Keratinocyte (primary cell): ENCODE measurements around the gene HRC. TPM values are rescaled to one million over a fixed set of nuclear protein-coding genes. Genes with fewer than 3 reads are reported as not detected.
"Not testable (repeated sequence)": the region's sequence is repeated elsewhere in the genome, so short reads cannot be mapped to it uniquely, and the experiment has no call there.

Source experiments
- DNase-seq: peaks from one replicate; pipeline ENCODE4 v3.0.0-alpha.2; 2011; ENCODE audit warnings: low read depth, missing footprints, low spot score
- FAIRE-seq: peaks from 2 replicates; lab custom pipeline; 2011; peaks lifted over from hg19 to GRCh38; lab: Jason Lieb, UNC
- H2AFZ ChIP-seq: 2 replicates; pipeline ENCODE4 v1.6.0; 2012; ENCODE audit warnings: low read length, control low read depth, inconsistent platforms; ENCODE audit not compliant: control insufficient read depth
- H3K27ac ChIP-seq: 2 replicates; pipeline ENCODE4 v1.5.1; 2011; ENCODE audit warnings: low read length; ENCODE audit not compliant: control insufficient read depth, insufficient read depth
- H3K27me3 ChIP-seq: 3 replicates; pipeline ENCODE4 v1.6.0; 2011; ENCODE audit warnings: low read length; ENCODE audit not compliant: control insufficient read depth, insufficient read depth; ENCODE audit errors: extremely low read depth
- H3K36me3 ChIP-seq, 2 experiments: 2 replicates in 1 of 2; 3 replicates in 1 of 2; pipeline ENCODE4 v1.5.1; 2011; ENCODE audit warnings: low read length in 2 of 2, mild to moderate bottlenecking in 1 of 2; ENCODE audit not compliant: control insufficient read depth in 2 of 2, insufficient read depth in 2 of 2; ENCODE audit errors: extremely low read depth in 1 of 2
- H3K4me1 ChIP-seq: 3 replicates; pipeline ENCODE4 v1.5.1; 2011; ENCODE audit warnings: low read length; ENCODE audit not compliant: control insufficient read depth, insufficient read depth; ENCODE audit errors: extremely low read depth
- H3K4me2 ChIP-seq: 3 replicates; pipeline ENCODE4 v1.6.0; 2011; ENCODE audit warnings: low read depth, low read length; ENCODE audit not compliant: control insufficient read depth, insufficient read depth; ENCODE audit errors: extremely low read depth
- H3K4me3 ChIP-seq, 3 experiments: fragments of 200-600 bp in 1 of 3; sonication (generic) in 1 of 3; 2 replicates in 2 of 3; 3 replicates in 1 of 3; pipeline ENCODE4 v1.5.1; 2011 to 2016; ENCODE audit warnings: low read length in 3 of 3, mild to moderate bottlenecking in 3 of 3, control low read depth in 2 of 3, inconsistent platforms in 1 of 3, low read depth in 1 of 3, mixed read lengths in 1 of 3, mixed run types in 1 of 3, moderate library complexity in 1 of 3; ENCODE audit not compliant: control insufficient read depth in 2 of 3, insufficient read depth in 2 of 3; ENCODE audit errors: extremely low read depth in 1 of 3
- H3K79me2 ChIP-seq: 2 replicates; pipeline ENCODE4 v1.6.0; 2012; ENCODE audit warnings: low read length; ENCODE audit not compliant: control insufficient read depth, insufficient read depth
- H3K9ac ChIP-seq: 3 replicates; pipeline ENCODE4 v1.6.0; 2011; ENCODE audit warnings: low read length; ENCODE audit not compliant: control insufficient read depth, insufficient read depth; ENCODE audit errors: extremely low read depth
- H3K9me1 ChIP-seq: 3 replicates; pipeline ENCODE4 v1.6.0; 2011; ENCODE audit warnings: low read length; ENCODE audit not compliant: control insufficient read depth, insufficient read depth; ENCODE audit errors: extremely low read depth
- H3K9me3 ChIP-seq: 2 replicates; pipeline ENCODE4 v1.5.1; 2012; ENCODE audit warnings: low read depth, low read length; ENCODE audit not compliant: control insufficient read depth
- H4K20me1 ChIP-seq: 3 replicates; pipeline ENCODE4 v1.6.0; 2011; ENCODE audit warnings: low read length; ENCODE audit not compliant: control insufficient read depth, insufficient read depth; ENCODE audit errors: extremely low read depth
- EZH2 ChIP-seq: IDR thresholded peaks from one replicate; pipeline ENCODE4 v1.6.1; 2012; ENCODE audit warnings: inconsistent platforms, mild to moderate bottlenecking, low read length, moderate library complexity
- dilution Hi-C: fragments of 300-500 bp; cut with MboI; formaldehyde crosslinking; loops from one replicate; pipeline ENCODE4 v1.7.0; 2020; ENCODE audit warnings: low sequenced_read_pairs; ENCODE audit not compliant: extremely low pct_ligation_motif_present
- polyA plus RNA-seq, 5 experiments: library from polyadenylated mRNA; depleted of rRNA in 3 of 5; stranded (reverse) in 3 of 5; stranded (forward) in 1 of 5; unstranded in 1 of 5; fragments of >200 nt; gene quantifications; 1 replicate in 1 of 5; 2 replicates in 3 of 5; 3 replicates in 1 of 5; pipeline versions ENCODE4 v1.2.1 to v1.2.3, GENCODE V29; 2011 to 2012; ENCODE audit warnings: missing spikeins in 2 of 5, low read depth in 1 of 5, low replicate concordance in 1 of 5
- TF ChIP-seq, protein P1 (sequence below), 3 experiments: IDR thresholded peaks in 1 of 3; conservative IDR thresholded peaks in 1 of 3; optimal IDR thresholded peaks in 1 of 3; 2 replicates in 2 of 3; 3 replicates in 1 of 3; pipeline versions ENCODE3 to v1.5.1; 2011; ENCODE audit warnings: low read length in 3 of 3, mild to moderate bottlenecking in 3 of 3, moderate library complexity in 2 of 3, control low read depth in 1 of 3, inconsistent platforms in 1 of 3; ENCODE audit not compliant: insufficient read depth in 2 of 3; ENCODE audit errors: extremely low read depth in 1 of 3

Gene HRC
- polyA plus RNA-seq, 1 donor (not counting 4 experiments of a cell fraction or from before 2014, with no cell fraction given), result 0.08 TPM

DNA sequence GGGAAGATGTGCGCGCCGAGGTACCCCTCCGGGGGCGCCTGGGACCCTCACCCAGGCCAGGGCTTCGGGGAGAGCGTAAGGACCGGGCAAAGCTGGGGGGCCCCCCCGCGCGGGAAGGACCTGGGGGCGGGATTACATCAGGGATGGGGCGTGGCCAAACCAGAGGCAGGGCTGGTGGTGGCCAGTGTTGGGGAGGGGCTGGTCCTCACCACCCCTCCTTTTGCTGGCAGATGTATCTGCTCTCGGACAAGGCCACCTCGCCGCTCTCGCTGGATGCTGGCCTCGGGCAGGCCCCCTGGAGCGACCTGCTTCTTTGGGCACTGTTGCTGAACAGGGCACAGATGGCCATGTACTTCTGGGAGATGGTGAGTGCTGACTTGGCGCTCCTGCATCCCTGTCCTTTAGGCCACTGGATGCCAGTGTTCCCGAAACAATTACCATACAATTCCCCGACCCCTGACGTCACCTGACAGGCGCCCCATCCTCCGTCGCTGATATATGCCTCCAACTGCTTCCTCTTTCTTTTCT lies 27.7 kb upstream of the HRC start:
- H3K36me3 ChIP-seq, result peaks cover 10 to 31% of the 10 kb centered on the region in 2 experiments
- H3K9me1 ChIP-seq, result no peaks in the 10 kb centered on the region
- no peaks in the 10 kb centered on the region for H4K20me1 ChIP-seq
- dilution Hi-C loops, result no loop called here
- DNase-seq (no peak), FAIRE-seq (no peak)
- H2AFZ ChIP-seq, result no peak overlapping the region
- no peaks in the 10 kb centered on the region for H3K9me3 ChIP-seq
- no peak overlapping the region for H3K9ac ChIP-seq
- no peaks in the 10 kb centered on the region for H3K79me2 ChIP-seq
- no peaks in the 10 kb centered on the region for H3K27me3 ChIP-seq
- H3K27ac ChIP-seq, result no peak overlapping the region
- H3K4me1 ChIP-seq, result no peaks in the 10 kb centered on the region
- H3K4me2 ChIP-seq, result no peak overlapping the region
- no peak overlapping the region for H3K4me3 ChIP-seq
- TF ChIP-seq, protein P1, sequence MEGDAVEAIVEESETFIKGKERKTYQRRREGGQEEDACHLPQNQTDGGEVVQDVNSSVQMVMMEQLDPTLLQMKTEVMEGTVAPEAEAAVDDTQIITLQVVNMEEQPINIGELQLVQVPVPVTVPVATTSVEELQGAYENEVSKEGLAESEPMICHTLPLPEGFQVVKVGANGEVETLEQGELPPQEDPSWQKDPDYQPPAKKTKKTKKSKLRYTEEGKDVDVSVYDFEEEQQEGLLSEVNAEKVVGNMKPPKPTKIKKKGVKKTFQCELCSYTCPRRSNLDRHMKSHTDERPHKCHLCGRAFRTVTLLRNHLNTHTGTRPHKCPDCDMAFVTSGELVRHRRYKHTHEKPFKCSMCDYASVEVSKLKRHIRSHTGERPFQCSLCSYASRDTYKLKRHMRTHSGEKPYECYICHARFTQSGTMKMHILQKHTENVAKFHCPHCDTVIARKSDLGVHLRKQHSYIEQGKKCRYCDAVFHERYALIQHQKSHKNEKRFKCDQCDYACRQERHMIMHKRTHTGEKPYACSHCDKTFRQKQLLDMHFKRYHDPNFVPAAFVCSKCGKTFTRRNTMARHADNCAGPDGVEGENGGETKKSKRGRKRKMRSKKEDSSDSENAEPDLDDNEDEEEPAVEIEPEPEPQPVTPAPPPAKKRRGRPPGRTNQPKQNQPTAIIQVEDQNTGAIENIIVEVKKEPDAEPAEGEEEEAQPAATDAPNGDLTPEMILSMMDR (optimal IDR thresholded peaks at IDR 0.05 in 1 of 3, IDR thresholded peaks at IDR 0.05 in 1 of 3, conservative IDR thresholded peaks at IDR 0.05 in 1 of 3; ENCODE audit: extremely low read depth in 1 of 3, insufficient read depth in 2 of 3, low read length in 3 of 3), result no peak
- no peak for TF ChIP-seq EZH2

DNA sequence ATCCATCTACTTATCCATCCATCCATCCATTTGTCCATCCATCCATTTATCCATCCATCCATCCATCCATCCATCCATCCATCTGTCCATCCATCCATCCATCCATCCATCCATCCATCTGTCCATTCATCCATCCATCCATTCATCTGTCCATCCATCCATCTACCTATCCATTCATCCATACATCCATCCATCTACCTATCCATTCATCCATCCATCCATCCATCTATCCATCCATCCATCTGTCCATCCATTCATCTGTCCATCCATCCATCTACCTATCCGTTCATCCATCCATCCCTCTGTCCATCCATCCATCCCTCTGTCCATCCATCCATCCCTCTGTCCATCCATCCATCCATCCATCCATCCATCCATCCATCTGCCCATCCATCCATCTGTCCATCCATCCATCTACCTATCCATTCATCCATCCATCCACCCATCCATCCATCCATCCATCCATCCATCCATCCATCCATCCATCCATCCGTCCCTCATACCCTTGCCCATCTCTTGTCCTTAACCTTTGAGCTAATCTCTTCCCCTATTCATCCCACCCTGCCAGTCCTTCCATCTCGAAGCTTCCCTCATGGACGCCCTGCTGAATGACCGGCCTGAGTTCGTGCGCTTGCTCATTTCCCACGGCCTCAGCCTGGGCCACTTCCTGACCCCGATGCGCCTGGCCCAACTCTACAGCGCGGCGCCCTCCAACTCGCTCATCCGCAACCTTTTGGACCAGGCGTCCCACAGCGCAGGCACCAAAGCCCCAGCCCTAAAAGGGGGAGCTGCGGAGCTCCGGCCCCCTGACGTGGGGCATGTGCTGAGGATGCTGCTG lies 27.0 kb upstream of the HRC start:
- H3K36me3 ChIP-seq, result peaks cover 10 to 33% of the 10 kb centered on the region in 2 experiments
- dilution Hi-C loops, result not testable (repeated sequence)

More for the DNA sequence above, 27.0 kb upstream of the HRC start:
- not testable (repeated sequence) for H3K4me2 ChIP-seq, H4K20me1 ChIP-seq, H3K9ac ChIP-seq, H3K4me3 ChIP-seq, H3K27me3 ChIP-seq, DNase-seq, FAIRE-seq, H3K4me1 ChIP-seq, H3K9me1 ChIP-seq, H3K27ac ChIP-seq, H2AFZ ChIP-seq, H3K9me3 ChIP-seq, H3K79me2 ChIP-seq
